ENCODE measurements around the gene TMEM234. TPM values are rescaled to one million over a fixed set of nuclear protein-coding genes. Genes with fewer than 3 reads are reported as not detected.

TMEM234 gene
- total and polyA plus RNA-seq, 2 of the 13 experiments (the other 11 are each of a cell fraction or from before 2014, with no cell fraction given): 6.1 to 9.0 TPM

DNA sequence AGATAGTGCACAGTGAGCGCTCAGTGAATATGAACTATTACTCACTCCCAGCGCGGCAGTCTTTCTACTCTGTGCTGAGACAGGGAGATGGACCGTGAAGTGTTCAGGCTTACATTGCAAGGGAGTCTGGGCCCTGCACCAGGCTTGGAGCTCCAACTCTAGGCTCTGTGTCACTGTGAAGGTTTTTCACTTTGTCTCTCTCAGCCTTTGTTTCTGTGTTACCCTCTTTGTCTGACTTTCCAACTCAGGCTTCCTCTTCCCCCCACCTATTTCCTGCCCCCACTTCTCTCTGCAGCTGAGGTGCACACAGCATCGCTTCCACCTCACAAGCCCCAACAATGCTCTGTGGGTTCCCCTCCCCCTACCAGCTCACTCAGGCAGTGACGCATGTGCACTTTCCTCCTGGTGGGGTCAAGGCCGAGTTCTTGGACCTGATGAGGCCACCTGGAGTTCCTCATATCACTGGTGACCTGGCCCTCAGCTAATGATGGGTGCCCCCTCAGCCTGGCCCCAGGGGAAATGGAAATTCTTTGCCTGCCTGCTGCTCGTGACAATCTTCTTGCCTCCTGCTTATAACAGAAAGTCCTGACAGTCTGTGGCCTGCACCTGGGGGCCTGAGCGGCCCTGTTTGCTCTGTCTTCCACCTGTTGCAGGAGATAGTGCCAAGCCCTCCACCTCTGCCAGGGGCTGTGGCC, 27.8 kb upstream of the TMEM234 start (continued):
- TF ChIP-seq, protein P1, sequence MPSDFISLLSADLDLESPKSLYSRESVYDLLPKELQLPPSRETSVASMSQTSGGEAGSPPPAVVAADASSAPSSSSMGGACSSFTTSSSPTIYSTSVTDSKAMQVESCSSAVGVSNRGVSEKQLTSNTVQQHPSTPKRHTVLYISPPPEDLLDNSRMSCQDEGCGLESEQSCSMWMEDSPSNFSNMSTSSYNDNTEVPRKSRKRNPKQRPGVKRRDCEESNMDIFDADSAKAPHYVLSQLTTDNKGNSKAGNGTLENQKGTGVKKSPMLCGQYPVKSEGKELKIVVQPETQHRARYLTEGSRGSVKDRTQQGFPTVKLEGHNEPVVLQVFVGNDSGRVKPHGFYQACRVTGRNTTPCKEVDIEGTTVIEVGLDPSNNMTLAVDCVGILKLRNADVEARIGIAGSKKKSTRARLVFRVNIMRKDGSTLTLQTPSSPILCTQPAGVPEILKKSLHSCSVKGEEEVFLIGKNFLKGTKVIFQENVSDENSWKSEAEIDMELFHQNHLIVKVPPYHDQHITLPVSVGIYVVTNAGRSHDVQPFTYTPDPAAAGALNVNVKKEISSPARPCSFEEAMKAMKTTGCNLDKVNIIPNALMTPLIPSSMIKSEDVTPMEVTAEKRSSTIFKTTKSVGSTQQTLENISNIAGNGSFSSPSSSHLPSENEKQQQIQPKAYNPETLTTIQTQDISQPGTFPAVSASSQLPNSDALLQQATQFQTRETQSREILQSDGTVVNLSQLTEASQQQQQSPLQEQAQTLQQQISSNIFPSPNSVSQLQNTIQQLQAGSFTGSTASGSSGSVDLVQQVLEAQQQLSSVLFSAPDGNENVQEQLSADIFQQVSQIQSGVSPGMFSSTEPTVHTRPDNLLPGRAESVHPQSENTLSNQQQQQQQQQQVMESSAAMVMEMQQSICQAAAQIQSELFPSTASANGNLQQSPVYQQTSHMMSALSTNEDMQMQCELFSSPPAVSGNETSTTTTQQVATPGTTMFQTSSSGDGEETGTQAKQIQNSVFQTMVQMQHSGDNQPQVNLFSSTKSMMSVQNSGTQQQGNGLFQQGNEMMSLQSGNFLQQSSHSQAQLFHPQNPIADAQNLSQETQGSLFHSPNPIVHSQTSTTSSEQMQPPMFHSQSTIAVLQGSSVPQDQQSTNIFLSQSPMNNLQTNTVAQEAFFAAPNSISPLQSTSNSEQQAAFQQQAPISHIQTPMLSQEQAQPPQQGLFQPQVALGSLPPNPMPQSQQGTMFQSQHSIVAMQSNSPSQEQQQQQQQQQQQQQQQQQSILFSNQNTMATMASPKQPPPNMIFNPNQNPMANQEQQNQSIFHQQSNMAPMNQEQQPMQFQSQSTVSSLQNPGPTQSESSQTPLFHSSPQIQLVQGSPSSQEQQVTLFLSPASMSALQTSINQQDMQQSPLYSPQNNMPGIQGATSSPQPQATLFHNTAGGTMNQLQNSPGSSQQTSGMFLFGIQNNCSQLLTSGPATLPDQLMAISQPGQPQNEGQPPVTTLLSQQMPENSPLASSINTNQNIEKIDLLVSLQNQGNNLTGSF (CRISPR knock-in tag; IDR thresholded peaks at IDR 0.05): no peak
- TF ChIP-seq ZNF382 (CRISPR knock-in tag; IDR thresholded peaks at IDR 0.05; ENCODE audit: borderline replicate concordance): no peak
- TF ChIP-seq ZNF10 (CRISPR knock-in tag; IDR thresholded peaks at IDR 0.05; ENCODE audit: borderline replicate concordance, low read depth): no peak
- TF ChIP-seq FOXJ3 (CRISPR knock-in tag; IDR thresholded peaks at IDR 0.05; ENCODE audit: borderline replicate concordance): peak; percentile 38; the same call in 1 of the 2 replicates
- TF ChIP-seq ARNT2 (CRISPR knock-in tag; IDR thresholded peaks at IDR 0.05; ENCODE audit: low read depth): no peak
- no peak for TF ChIP-seq SP140L (CRISPR knock-in tag; IDR thresholded peaks at IDR 0.05; ENCODE audit: borderline replicate concordance)
- TF ChIP-seq, protein P2, sequence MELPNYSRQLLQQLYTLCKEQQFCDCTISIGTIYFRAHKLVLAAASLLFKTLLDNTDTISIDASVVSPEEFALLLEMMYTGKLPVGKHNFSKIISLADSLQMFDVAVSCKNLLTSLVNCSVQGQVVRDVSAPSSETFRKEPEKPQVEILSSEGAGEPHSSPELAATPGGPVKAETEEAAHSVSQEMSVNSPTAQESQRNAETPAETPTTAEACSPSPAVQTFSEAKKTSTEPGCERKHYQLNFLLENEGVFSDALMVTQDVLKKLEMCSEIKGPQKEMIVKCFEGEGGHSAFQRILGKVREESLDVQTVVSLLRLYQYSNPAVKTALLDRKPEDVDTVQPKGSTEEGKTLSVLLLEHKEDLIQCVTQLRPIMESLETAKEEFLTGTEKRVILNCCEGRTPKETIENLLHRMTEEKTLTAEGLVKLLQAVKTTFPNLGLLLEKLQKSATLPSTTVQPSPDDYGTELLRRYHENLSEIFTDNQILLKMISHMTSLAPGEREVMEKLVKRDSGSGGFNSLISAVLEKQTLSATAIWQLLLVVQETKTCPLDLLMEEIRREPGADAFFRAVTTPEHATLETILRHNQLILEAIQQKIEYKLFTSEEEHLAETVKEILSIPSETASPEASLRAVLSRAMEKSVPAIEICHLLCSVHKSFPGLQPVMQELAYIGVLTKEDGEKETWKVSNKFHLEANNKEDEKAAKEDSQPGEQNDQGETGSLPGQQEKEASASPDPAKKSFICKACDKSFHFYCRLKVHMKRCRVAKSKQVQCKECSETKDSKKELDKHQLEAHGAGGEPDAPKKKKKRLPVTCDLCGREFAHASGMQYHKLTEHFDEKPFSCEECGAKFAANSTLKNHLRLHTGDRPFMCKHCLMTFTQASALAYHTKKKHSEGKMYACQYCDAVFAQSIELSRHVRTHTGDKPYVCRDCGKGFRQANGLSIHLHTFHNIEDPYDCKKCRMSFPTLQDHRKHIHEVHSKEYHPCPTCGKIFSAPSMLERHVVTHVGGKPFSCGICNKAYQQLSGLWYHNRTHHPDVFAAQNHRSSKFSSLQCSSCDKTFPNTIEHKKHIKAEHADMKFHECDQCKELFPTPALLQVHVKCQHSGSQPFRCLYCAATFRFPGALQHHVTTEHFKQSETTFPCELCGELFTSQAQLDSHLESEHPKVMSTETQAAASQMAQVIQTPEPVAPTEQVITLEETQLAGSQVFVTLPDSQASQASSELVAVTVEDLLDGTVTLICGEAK (IDR thresholded peaks at IDR 0.05): no peak
- TF ChIP-seq, protein P2 (CRISPR knock-in tag; IDR thresholded peaks at IDR 0.05): no peak
- 0 out of 2 replicates have a peak, but pooled peaks have one; percentile 39 for TF ChIP-seq BRF2 (CRISPR knock-in tag; IDR thresholded peaks at IDR 0.05)
- no peak for TF ChIP-seq SNRNP70 (IDR thresholded peaks at IDR 0.05; ENCODE audit: low read depth, low read length)
- TF ChIP-seq, protein P3, sequence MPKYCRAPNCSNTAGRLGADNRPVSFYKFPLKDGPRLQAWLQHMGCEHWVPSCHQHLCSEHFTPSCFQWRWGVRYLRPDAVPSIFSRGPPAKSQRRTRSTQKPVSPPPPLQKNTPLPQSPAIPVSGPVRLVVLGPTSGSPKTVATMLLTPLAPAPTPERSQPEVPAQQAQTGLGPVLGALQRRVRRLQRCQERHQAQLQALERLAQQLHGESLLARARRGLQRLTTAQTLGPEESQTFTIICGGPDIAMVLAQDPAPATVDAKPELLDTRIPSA (CRISPR knock-in tag; IDR thresholded peaks at IDR 0.05; ENCODE audit: borderline replicate concordance): no peak
